SK-N-SH (cell line): ENCODE results near the gene H6PD. TPM values are rescaled to one million over a fixed set of nuclear protein-coding genes. Genes with fewer than 3 reads are reported as not detected.
A peak's percentile ranks its signal among the peaks of the same experiment; 100 is the strongest.

Experiments
- CTCF ChIA-PET: fragments of 300-600, 350-600 bp; formaldehyde crosslinking; extraction: SDS; loops from one replicate; lab custom pipeline; 2021; lab: Yijun Ruan, JAX
- POLR2A ChIA-PET: fragments of 350-600 bp; sonication (Branson Sonifier 250); formaldehyde crosslinking; extraction: SDS; loops from one replicate; lab custom pipeline; 2020; ENCODE audit warnings: antibody characterized with exemption, inconsistent platforms; lab: Yijun Ruan, JAX
- DNase-seq: peaks from one replicate; pipeline ENCODE4 v3.0.0; 2012
- H2AFZ ChIP-seq: fragments of 200-600 bp; sonication (generic); 2 replicates; pipeline ENCODE4 v1.8.1; 2016; ENCODE audit warnings: antibody characterized with exemption, mild to moderate bottlenecking, low read depth
- H3F3A ChIP-seq: fragments of 200-600 bp; sonication (generic); replicated peaks from 2 replicates; pipeline ENCODE3; 2016; ENCODE audit warnings: antibody characterized with exemption, mild to moderate bottlenecking; ENCODE audit not compliant: insufficient read depth
- H3K27ac ChIP-seq, 2 experiments: fragments of 200-500 bp in 1 of 2; fragments of 200-600 bp in 1 of 2; sonication (Bioruptor generic) in 1 of 2; sonication (generic), shearing (Covaris generic) in 1 of 2; 2 replicates each; pipeline versions ENCODE4 v1.5.1 to v1.6.1; 2014 to 2016; ENCODE audit warnings: low read depth in 2 of 2, inconsistent platforms in 1 of 2, low read length in 1 of 2, mild to moderate bottlenecking in 1 of 2, mixed read lengths in 1 of 2
- H3K27me3 ChIP-seq: fragments of 200-600 bp; sonication (generic), shearing (Covaris generic); 2 replicates; pipeline ENCODE4 v1.6.1; 2016; ENCODE audit warnings: mixed run types; ENCODE audit not compliant: insufficient read depth
- H3K36me3 ChIP-seq, 2 experiments: fragments of 200-500 bp in 1 of 2; fragments of 200-600 bp in 1 of 2; sonication (Bioruptor generic) in 1 of 2; sonication (generic) in 1 of 2; replicated peaks in 1 of 2; 2 replicates each; pipeline versions ENCODE3 to v1.5.1; 2014 to 2016; ENCODE audit warnings: low read length in 1 of 2, mild to moderate bottlenecking in 1 of 2; ENCODE audit not compliant: insufficient read depth in 2 of 2, control insufficient read depth in 1 of 2
- H3K4me1 ChIP-seq, 2 experiments: fragments of 200-500 bp in 1 of 2; fragments of 200-600 bp in 1 of 2; sonication (Bioruptor generic) in 1 of 2; sonication (generic), shearing (Covaris generic) in 1 of 2; 2 replicates each; pipeline versions ENCODE4 v1.5.1 to v1.6.1; 2014 to 2016; ENCODE audit warnings: low read depth in 1 of 2, low read length in 1 of 2, mixed run types in 1 of 2; ENCODE audit not compliant: insufficient read depth in 2 of 2, control insufficient read depth in 1 of 2
- H3K4me2 ChIP-seq: fragments of 200-600 bp; sonication (generic), shearing (Covaris generic); 2 replicates; pipeline ENCODE4 v1.6.1; 2017; ENCODE audit warnings: mixed run types
- H3K4me3 ChIP-seq, 2 experiments: fragments of 200-500 bp in 1 of 2; fragments of 200-600 bp in 1 of 2; sonication (Bioruptor generic) in 1 of 2; sonication (generic), shearing (Covaris generic) in 1 of 2; 2 replicates each; pipeline versions ENCODE4 v1.5.1 to v1.8.1; 2014 to 2016; ENCODE audit warnings: low read depth in 2 of 2, inconsistent platforms in 1 of 2, low read length in 1 of 2, mild to moderate bottlenecking in 1 of 2, mixed read lengths in 1 of 2, moderate library complexity in 1 of 2
- H3K79me2 ChIP-seq: fragments of 200-600 bp; sonication (generic); 2 replicates; pipeline ENCODE4 v1.8.1; 2017; ENCODE audit warnings: mild to moderate bottlenecking; ENCODE audit not compliant: insufficient read depth
- H3K9ac ChIP-seq: fragments of 200-600 bp; sonication (generic); 2 replicates; pipeline ENCODE4 v1.6.1; 2017; ENCODE audit warnings: mixed run types
- H3K9me2 ChIP-seq: fragments of 200-600 bp; sonication (generic); 2 replicates; pipeline ENCODE4 v1.6.1; 2017; ENCODE audit warnings: mixed run types
- H3K9me3 ChIP-seq: fragments of 200-600 bp; sonication (generic); 2 replicates; pipeline ENCODE4 v1.6.1; 2017; ENCODE audit warnings: mixed run types, mild to moderate bottlenecking, moderate library complexity
- H4K20me1 ChIP-seq: fragments of 200-600 bp; sonication (generic); 2 replicates; pipeline ENCODE4 v1.6.1; 2017; ENCODE audit warnings: mild to moderate bottlenecking, mixed run types; ENCODE audit not compliant: insufficient read depth
- EP300 ChIP-seq, 2 experiments: IDR thresholded peaks; 2 replicates each; pipeline versions ENCODE4 v1.4.0 to v1.6.1; 2012; ENCODE audit warnings: borderline replicate concordance in 1 of 2, low read depth in 1 of 2, low read length in 1 of 2
- EZH2phosphoT487 ChIP-seq: fragments of 200-600 bp; sonication (generic); IDR thresholded peaks from 2 replicates; pipeline ENCODE4 v1.6.1; 2017; ENCODE audit warnings: low read depth, mixed run types, mild to moderate bottlenecking, antibody characterized with exemption, moderate library complexity, borderline replicate concordance
- FOXJ3 ChIP-seq: sonication (generic); formaldehyde crosslinking; IDR thresholded peaks from 2 replicates; pipeline ENCODE4 v1.5.1; 2020; ENCODE audit warnings: mild to moderate bottlenecking, missing genetic modification reagents
- FOXM1 ChIP-seq: IDR thresholded peaks from 2 replicates; pipeline ENCODE4 v1.4.0; 2012; ENCODE audit warnings: low read depth, mild to moderate bottlenecking
- IRF3 ChIP-seq: fragments of 150-350 bp; IDR thresholded peaks from 2 replicates; pipeline ENCODE4 v1.6.1; 2016; ENCODE audit warnings: mild to moderate bottlenecking, low read depth, low read length
- JUND ChIP-seq: IDR thresholded peaks from 2 replicates; pipeline ENCODE4 v1.4.0; 2012
- MAX ChIP-seq: IDR thresholded peaks from 2 replicates; pipeline ENCODE4 v1.4.0; 2012; ENCODE audit warnings: low read depth
- MEF2A ChIP-seq: IDR thresholded peaks from 2 replicates; pipeline ENCODE4 v1.4.0; 2012; ENCODE audit warnings: low read depth, borderline replicate concordance
- NFIC ChIP-seq: IDR thresholded peaks from 2 replicates; pipeline ENCODE4 v1.4.0; 2012; ENCODE audit warnings: borderline replicate concordance
- NRF1 ChIP-seq: IDR thresholded peaks from 2 replicates; pipeline ENCODE4 v1.6.1; 2012; ENCODE audit warnings: low read depth, mild to moderate bottlenecking, low read length
- RAD21 ChIP-seq: IDR thresholded peaks from 2 replicates; pipeline ENCODE4 v1.6.1; 2012; ENCODE audit warnings: mild to moderate bottlenecking, low read length
- RCOR1 ChIP-seq: fragments of 150-350 bp; IDR thresholded peaks from 2 replicates; pipeline ENCODE4 v1.6.1; 2017; ENCODE audit warnings: antibody characterized with exemption, low read length
- RXRA ChIP-seq: IDR thresholded peaks from 2 replicates; pipeline ENCODE4 v1.4.0; 2012; ENCODE audit warnings: low read depth, mild to moderate bottlenecking, borderline replicate concordance
- SIN3A ChIP-seq: IDR thresholded peaks from 2 replicates; pipeline ENCODE4 v1.6.1; 2012; ENCODE audit warnings: low read depth, mild to moderate bottlenecking, low read length, moderate library complexity, borderline replicate concordance
- SMC3 ChIP-seq: IDR thresholded peaks from 2 replicates; pipeline ENCODE4 v1.6.1; 2012; ENCODE audit warnings: low read depth, low read length, improper control_type of control experiment
- TAF1 ChIP-seq: IDR thresholded peaks from 2 replicates; pipeline ENCODE4 v1.6.1; 2012; ENCODE audit warnings: low read depth, mild to moderate bottlenecking, low read length, moderate library complexity, borderline replicate concordance
- TEAD4 ChIP-seq: IDR thresholded peaks from 2 replicates; pipeline ENCODE4 v1.4.0; 2012; ENCODE audit warnings: mild to moderate bottlenecking, borderline replicate concordance; ENCODE audit not compliant: insufficient read depth
- YY1 ChIP-seq: IDR thresholded peaks from 2 replicates; pipeline ENCODE4 v1.4.0; 2012; ENCODE audit warnings: low read depth, mild to moderate bottlenecking
- WGBS: methylation state at CpG from one replicate; pipeline ENCODE4 v1.1.6; 2017; ENCODE audit warnings: low lambda C conversion rate; 5-methylcytosine and 5-hydroxymethylcytosine counted together
- polyA plus RNA-seq, 3 experiments: library from polyadenylated mRNA; depleted of rRNA; stranded (reverse); fragments of >200 nt; gene quantifications; 2 replicates each; pipeline ENCODE4 v1.2.3, GENCODE V29; 2012
- TF ChIP-seq, protein P1 (sequence below): fragments of 200-600 bp; sonication (generic); IDR thresholded peaks from 2 replicates; pipeline ENCODE4 v1.6.1; 2017; ENCODE audit warnings: antibody characterized with exemption, mild to moderate bottlenecking, moderate library complexity
- TF ChIP-seq, protein P2 (sequence below): IDR thresholded peaks from 2 replicates; pipeline ENCODE4; 2012

Gene H6PD
- polyA plus RNA-seq, 1 of the 3 experiments (the other 2 are of a cell fraction) = 19.1 TPM

- Histone ChIP-seq H3K4me2 (no peak overlapping the region), H3K4me1 (peaks cover 4 to 7% of the 10 kb centered on the region in 2 experiments), H3K36me3 (no peaks in the 10 kb centered on the region), H3F3A (peaks cover 17% of the 10 kb centered on the region), H4K20me1 (peaks cover 21% of the 10 kb centered on the region), H3K9me2 (no peaks in the 10 kb centered on the region), H3K9me3 (no peaks in the 10 kb centered on the region), H3K27me3 (no peaks in the 10 kb centered on the region), H3K4me3 (no peak overlapping the region)
- POLR2A ChIA-PET = no interaction called here
- no peak for DNase-seq
- 67% methylated on average over 1 of the region's 6 CpGs for WGBS
- TF ChIP-seq, protein P1, sequence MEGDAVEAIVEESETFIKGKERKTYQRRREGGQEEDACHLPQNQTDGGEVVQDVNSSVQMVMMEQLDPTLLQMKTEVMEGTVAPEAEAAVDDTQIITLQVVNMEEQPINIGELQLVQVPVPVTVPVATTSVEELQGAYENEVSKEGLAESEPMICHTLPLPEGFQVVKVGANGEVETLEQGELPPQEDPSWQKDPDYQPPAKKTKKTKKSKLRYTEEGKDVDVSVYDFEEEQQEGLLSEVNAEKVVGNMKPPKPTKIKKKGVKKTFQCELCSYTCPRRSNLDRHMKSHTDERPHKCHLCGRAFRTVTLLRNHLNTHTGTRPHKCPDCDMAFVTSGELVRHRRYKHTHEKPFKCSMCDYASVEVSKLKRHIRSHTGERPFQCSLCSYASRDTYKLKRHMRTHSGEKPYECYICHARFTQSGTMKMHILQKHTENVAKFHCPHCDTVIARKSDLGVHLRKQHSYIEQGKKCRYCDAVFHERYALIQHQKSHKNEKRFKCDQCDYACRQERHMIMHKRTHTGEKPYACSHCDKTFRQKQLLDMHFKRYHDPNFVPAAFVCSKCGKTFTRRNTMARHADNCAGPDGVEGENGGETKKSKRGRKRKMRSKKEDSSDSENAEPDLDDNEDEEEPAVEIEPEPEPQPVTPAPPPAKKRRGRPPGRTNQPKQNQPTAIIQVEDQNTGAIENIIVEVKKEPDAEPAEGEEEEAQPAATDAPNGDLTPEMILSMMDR = no peak
- TF ChIP-seq EZH2phosphoT487 (no peak), RXRA (no peak), FOXJ3 (CRISPR knock-in tag) (no peak), RAD21 (no peak), RCOR1 (no peak)
- TF ChIP-seq, all 33 proteins: peak for 0
- Histone ChIP-seq H3K9ac (no peak overlapping the region), H3K27ac (no peak overlapping the region), H3K79me2 (peaks cover 73% of the 10 kb centered on the region), H2AFZ (no peak overlapping the region)
- CTCF ChIA-PET = interaction anchor here (0.8 to 1.4 kb wide), 2 partner anchors 34 to 195 kb away, joined by 3 to 5 read pairs; no protein-coding TSS in a partner anchor
These were observed 66.0 kb downstream of the H6PD start for GRCh38 chr1:9300573-9300972.

- H2AFZ ChIP-seq = no peak overlapping the region
- peaks cover 7 to 12% of the 10 kb centered on the region in 2 experiments for H3K4me1 ChIP-seq
- no peaks in the 10 kb centered on the region for H3K9me2 ChIP-seq
- peak overlapping the region; percentile 74 for H3K4me2 ChIP-seq
- CTCF ChIA-PET = interaction anchor here (1.0 kb wide), 1 partner anchor 139 kb away, joined by 3 read pairs; no protein-coding TSS in a partner anchor
- no peaks in the 10 kb centered on the region for H3K27me3 ChIP-seq
- no peaks in the 10 kb centered on the region for H3K36me3 ChIP-seq
- 26% methylated on average over 6 of the region's 9 CpGs for WGBS
- no peak for DNase-seq
- H4K20me1 ChIP-seq = peaks cover 41% of the 10 kb centered on the region
- peaks cover 17% of the 10 kb centered on the region for H3F3A ChIP-seq
- H3K9me3 ChIP-seq = no peaks in the 10 kb centered on the region
- H3K79me2 ChIP-seq = peaks cover 72% of the 10 kb centered on the region
- H3K4me3 ChIP-seq = peak overlapping the region in 1 of 2 experiments; percentile 47; a peak in 1 of 4 replicates
- H3K27ac ChIP-seq = peak overlapping the region; percentile 75 to 92
- POLR2A ChIA-PET = no interaction called here
- peak overlapping the region; percentile 57; the same call in 1 of the 2 replicates for H3K9ac ChIP-seq
- TF ChIP-seq TEAD4 = no peak
- no peak; the same call in 1 of the 2 replicates for TF ChIP-seq TAF1
- TF ChIP-seq, protein P2, sequence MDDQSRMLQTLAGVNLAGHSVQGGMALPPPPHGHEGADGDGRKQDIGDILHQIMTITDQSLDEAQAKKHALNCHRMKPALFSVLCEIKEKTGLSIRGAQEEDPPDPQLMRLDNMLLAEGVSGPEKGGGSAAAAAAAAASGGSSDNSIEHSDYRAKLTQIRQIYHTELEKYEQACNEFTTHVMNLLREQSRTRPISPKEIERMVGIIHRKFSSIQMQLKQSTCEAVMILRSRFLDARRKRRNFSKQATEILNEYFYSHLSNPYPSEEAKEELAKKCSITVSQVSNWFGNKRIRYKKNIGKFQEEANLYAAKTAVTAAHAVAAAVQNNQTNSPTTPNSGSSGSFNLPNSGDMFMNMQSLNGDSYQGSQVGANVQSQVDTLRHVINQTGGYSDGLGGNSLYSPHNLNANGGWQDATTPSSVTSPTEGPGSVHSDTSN = peak; percentile 65
- TF ChIP-seq RCOR1 = no peak
- TF ChIP-seq FOXJ3 (CRISPR knock-in tag) = no peak
- TF ChIP-seq EP300 (IDR thresholded peaks at IDR 0.05; ENCODE audit: borderline replicate concordance in 1 of 2, low read depth in 1 of 2, low read length in 1 of 2) = no peak; a peak in 1 of 4 replicates
- TF ChIP-seq IRF3 = no peak
- TF ChIP-seq SIN3A = peak; percentile 60; the same call in 1 of the 2 replicates
- TF ChIP-seq RXRA = peak; percentile 65; the same call in 1 of the 2 replicates
- TF ChIP-seq SMC3 = no peak
- TF ChIP-seq YY1 = no peak
- TF ChIP-seq MAX = peak; percentile 55
- TF ChIP-seq MEF2A = no peak
- TF ChIP-seq FOXM1 = no peak
- TF ChIP-seq JUND = peak; percentile 78
- peak; percentile 36; the same call in 1 of the 2 replicates for TF ChIP-seq NFIC
- no peak for TF ChIP-seq NRF1
These were observed 68.4 kb downstream of the H6PD start for GRCh38 chr1:9302745-9303524.
